Transverse colon (tissue), 4 donors: Measurements from ENCODE around the gene CLK4. TPM values are rescaled to one million over a fixed set of nuclear protein-coding genes. Genes with fewer than 3 reads are reported as not detected.

Source experiments
- DNase-seq: peaks from one replicate; pipeline ENCODE4 v3.0.0-alpha.2; 2019
- H3K27ac ChIP-seq, 4 donors: fragments of 200-600 bp; sonication (generic); 2 replicates each; pipeline ENCODE4 v1.5.1; 2016 to 2018; ENCODE audit warnings: inconsistent platforms in 4 of 4
- H3K27me3 ChIP-seq: fragments of 200-600 bp; sonication (generic); 2 replicates; pipeline ENCODE4 v1.5.1; 2017; ENCODE audit warnings: inconsistent platforms
- H3K36me3 ChIP-seq, 4 donors: fragments of 200-600 bp; sonication (generic); 2 replicates each; pipeline ENCODE4 v1.5.1; 2017 to 2019; ENCODE audit warnings: inconsistent platforms in 4 of 4
- H3K4me1 ChIP-seq, 4 donors: fragments of 200-600 bp; sonication (generic); 2 replicates each; pipeline ENCODE4 v1.5.1; 2017 to 2020; ENCODE audit warnings: inconsistent platforms in 4 of 4
- H3K4me3 ChIP-seq, 4 donors: fragments of 200-600 bp; sonication (generic); 1 replicate in 1 of 4; 2 replicates in 3 of 4; pipeline versions ENCODE4 v1.5.1 to v1.6.1; 2017 to 2019; ENCODE audit warnings: inconsistent platforms in 4 of 4
- H3K9me3 ChIP-seq, 2 donors: fragments of 200-600 bp; sonication (generic); 2 replicates each; pipeline ENCODE4 v1.5.1; 2017 to 2019; ENCODE audit warnings: inconsistent platforms in 2 of 2
- EP300 ChIP-seq: sonication (generic); formaldehyde crosslinking; IDR thresholded peaks from one replicate; pipeline ENCODE4 v1.6.1; 2017; ENCODE audit warnings: antibody characterized with exemption, low read depth
- POLR2A ChIP-seq: fragments of 450-650 bp; IDR thresholded peaks from one replicate; pipeline ENCODE4 v1.6.1; 2016; ENCODE audit warnings: antibody characterized with exemption, mild to moderate bottlenecking, moderate library complexity
- POLR2AphosphoS5 ChIP-seq, 3 donors: sonication (generic); formaldehyde crosslinking; IDR thresholded peaks; one replicate each; pipeline ENCODE4 v1.6.1; 2016; ENCODE audit warnings: antibody characterized with exemption in 3 of 3
- WGBS, 2 donors: methylation state at CpG; one replicate each; pipeline ENCODE4 v1.1.5; 2018; ENCODE audit warnings: low coverage in 1 of 2; 5-methylcytosine and 5-hydroxymethylcytosine counted together
- in situ Hi-C, 4 donors: fragments of 200-750 bp; cut with MboI; loops; one replicate each; pipeline versions ENCODE4 v1.15.0 to v1.15.1; 2017; ENCODE audit warnings: low sequenced_read_pairs in 3 of 4, low pct_ligation_motif_present in 1 of 4, low pct_unique_long_range_greater_than_20kb in 1 of 4
- intact Hi-C: fragments of 100-400 bp; cut with DNase I; formaldehyde crosslinking; loops from one replicate; pipeline ENCODE4 v1.15.1; 2023; ENCODE audit warnings: low total_unique reads
- total RNA-seq, 4 donors: library from RNA; depleted of rRNA; stranded (reverse); fragments of >200 nt; gene quantifications; one replicate each; pipeline ENCODE4 v1.1.0, GENCODE V29; 2016
- TF ChIP-seq, protein P1 (sequence below), 5 experiments: fragments of 200-600 bp in 3 of 5; fragments of 450-650 bp in 2 of 5; sonication (generic) in 3 of 5; IDR thresholded peaks; 1 replicate in 2 of 5; 2 replicates in 3 of 5; pipeline ENCODE4 v1.5.1; 2016 to 2017; ENCODE audit warnings: antibody characterized with exemption in 5 of 5, inconsistent platforms in 3 of 5, mild to moderate bottlenecking in 2 of 5, moderate library complexity in 1 of 5

The CLK4 gene
- 10 to 100 TPM; 36.0 to 72.6 (median 52.4) TPM for total RNA-seq

DNA sequence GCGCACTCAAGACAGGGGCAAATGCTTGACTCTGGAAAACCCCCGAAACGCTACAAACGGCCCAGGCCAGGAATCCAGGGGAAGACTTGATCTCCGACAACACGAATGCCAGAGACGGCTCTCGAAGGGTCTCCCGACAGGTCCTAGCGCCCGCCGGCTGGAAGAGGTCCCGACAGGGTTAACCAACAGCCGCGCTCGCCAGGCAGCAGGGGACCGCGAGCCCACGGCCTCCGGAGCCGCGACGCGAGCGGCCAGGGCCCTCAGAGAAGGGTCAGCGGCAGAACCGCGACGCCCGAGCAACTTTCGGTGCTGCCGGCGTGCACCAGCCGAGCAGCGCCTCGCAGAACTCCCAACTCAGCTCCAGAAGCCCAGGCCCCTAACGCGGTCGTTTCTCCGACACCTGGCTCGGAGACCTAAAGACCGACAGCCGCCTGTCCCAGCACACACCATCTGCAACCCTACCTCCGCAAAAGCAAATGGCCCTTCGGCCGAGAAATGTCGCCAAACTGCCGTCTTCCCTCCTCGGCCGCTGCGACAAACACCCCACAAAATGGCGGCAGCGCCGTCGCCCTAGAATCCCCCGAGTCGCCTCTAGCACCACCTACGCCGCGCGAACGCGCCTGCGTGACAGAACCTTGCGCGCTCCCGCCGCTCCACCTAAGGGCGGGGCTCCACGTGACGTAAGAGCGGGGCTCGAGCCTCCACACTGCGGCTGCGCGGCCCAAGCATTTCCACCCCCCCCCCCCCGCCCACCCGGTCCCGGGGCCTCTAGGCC, at the start of gene CLK4:
Gene CLK4, minus strand, starts transcription at position 567 of the 775 bp plus-strand sequence. CDS start 3,634 bp downstream, outside the sequence.
- Histone ChIP-seq H3K9me3 (no peaks in the 10 kb centered on the region), H3K27ac (peak within 1 kb of the TSS; percentile 94 to 99 (median 97)), H3K4me3 (peak within 1 kb of the TSS; percentile 56 to 97 (median 79)), H3K4me1 (peaks cover 7 to 31% (median 22%) of the 10 kb centered on the region in 4 donors), H3K27me3 (no peaks in the 10 kb centered on the region), H3K36me3 (peaks cover 0 to 9% (median 4%) of the 10 kb centered on the region in 4 donors)
- in situ Hi-C loops (no loop called here), intact Hi-C loops (no loop called here)
- WGBS, 2 donors, result 0% methylated on average over 53 of the region's 79 CpGs; no CpG with 5 or more reads in 1 of the 2 donors
- DNase-seq, result peak; percentile 97
- TF ChIP-seq, protein P1, sequence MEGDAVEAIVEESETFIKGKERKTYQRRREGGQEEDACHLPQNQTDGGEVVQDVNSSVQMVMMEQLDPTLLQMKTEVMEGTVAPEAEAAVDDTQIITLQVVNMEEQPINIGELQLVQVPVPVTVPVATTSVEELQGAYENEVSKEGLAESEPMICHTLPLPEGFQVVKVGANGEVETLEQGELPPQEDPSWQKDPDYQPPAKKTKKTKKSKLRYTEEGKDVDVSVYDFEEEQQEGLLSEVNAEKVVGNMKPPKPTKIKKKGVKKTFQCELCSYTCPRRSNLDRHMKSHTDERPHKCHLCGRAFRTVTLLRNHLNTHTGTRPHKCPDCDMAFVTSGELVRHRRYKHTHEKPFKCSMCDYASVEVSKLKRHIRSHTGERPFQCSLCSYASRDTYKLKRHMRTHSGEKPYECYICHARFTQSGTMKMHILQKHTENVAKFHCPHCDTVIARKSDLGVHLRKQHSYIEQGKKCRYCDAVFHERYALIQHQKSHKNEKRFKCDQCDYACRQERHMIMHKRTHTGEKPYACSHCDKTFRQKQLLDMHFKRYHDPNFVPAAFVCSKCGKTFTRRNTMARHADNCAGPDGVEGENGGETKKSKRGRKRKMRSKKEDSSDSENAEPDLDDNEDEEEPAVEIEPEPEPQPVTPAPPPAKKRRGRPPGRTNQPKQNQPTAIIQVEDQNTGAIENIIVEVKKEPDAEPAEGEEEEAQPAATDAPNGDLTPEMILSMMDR (IDR thresholded peaks at IDR 0.05), result no peak
- peak; percentile 79 for TF ChIP-seq POLR2A
- peak; percentile 78 to 84 (median 83) for TF ChIP-seq POLR2AphosphoS5 (IDR thresholded peaks at IDR 0.05)
- no peak for TF ChIP-seq EP300

DNA sequence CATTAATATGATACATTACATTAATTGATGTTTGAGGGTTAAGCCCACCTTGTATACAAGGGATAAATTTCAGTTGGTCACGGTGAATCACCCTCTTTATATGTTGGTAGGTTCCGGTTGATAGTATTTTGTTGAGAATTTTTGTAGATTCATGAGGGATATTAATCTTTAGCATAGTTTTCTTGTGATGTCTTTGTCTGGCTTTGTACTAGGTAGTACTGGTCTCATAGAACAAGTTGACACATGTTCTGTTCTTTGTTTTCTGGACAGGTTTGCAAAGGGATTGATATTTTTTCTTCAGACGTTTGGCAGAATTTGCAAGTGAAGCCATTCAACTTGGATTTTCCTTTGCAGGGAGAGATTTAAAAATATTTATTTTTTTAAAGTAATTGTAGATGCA, 49.1 kb upstream of the CLK4 start:
- Histone ChIP-seq H3K36me3 (no peaks in the 10 kb centered on the region), H3K9me3 (no peaks in the 10 kb centered on the region), H3K4me1 (no peaks in the 10 kb centered on the region), H3K27ac (no peak overlapping the region), H3K27me3 (no peaks in the 10 kb centered on the region), H3K4me3 (no peak overlapping the region)
- intact Hi-C loops, result no loop called here
- TF ChIP-seq EP300 (no peak), POLR2AphosphoS5 (IDR thresholded peaks at IDR 0.05) (no peak)
- DNase-seq, result no peak
- in situ Hi-C loops, result no loop called here
- 78 to 86% methylated on average over 3 of the region's 3 CpGs for WGBS, 2 donors

DNA sequence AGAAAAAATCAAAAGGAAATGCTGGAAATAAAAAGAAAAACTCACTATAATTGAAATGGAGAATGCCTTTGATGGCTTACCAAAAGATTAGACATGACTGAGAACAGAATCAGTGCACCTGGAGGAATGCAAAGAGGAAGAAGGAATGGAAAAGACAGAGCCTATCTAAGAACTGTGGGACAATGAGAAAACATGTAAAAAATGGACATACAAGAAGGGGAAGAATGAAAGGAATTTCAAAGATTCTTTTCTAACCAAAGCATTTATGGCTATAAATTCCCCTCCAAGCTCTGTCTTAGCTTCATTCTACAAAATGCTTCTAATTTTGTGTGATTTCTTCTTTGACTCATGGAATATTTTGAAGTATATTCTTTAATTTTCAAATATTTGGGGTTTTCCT, 47.5 kb upstream of the CLK4 start:
- Histone ChIP-seq H3K27ac (no peak overlapping the region), H3K36me3 (no peaks in the 10 kb centered on the region), H3K4me3 (no peak overlapping the region), H3K27me3 (no peaks in the 10 kb centered on the region), H3K9me3 (no peaks in the 10 kb centered on the region), H3K4me1 (no peaks in the 10 kb centered on the region)
- intact Hi-C loops (no loop called here), in situ Hi-C loops (no loop called here)
- TF ChIP-seq, protein P1 (IDR thresholded peaks at IDR 0.05), result no peak
- TF ChIP-seq EP300, result no peak
- TF ChIP-seq POLR2AphosphoS5 (IDR thresholded peaks at IDR 0.05), result no peak
- TF ChIP-seq POLR2A, result no peak
- no peak for DNase-seq

DNA sequence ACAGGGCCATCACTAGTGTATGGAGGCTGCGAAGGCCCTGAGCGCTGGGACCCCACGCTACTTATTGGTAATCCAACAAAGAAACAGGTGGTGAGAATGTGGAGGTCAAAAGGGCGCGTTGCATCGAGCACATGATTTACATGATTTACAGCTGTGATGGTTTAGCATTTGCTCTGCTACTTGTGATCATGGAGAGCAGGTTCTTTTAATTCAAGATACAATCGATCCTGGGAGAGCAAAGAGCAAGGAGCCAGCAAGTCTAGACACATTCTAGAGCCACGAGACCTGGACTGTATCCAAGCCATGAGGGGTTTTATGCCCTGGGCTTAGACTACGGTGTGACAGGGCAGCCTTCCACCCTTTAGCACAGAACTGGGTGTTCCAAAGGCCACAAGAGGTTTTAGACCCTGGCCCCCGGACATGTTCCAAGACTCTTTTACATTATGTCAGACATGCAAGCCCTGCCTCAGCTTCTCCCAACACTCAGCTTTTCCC, 47.0 kb upstream of the CLK4 start:
- Histone ChIP-seq H3K36me3 (no peaks in the 10 kb centered on the region), H3K27me3 (no peaks in the 10 kb centered on the region), H3K9me3 (no peaks in the 10 kb centered on the region), H3K4me3 (no peak overlapping the region), H3K4me1 (no peaks in the 10 kb centered on the region), H3K27ac (no peak overlapping the region)
- TF ChIP-seq POLR2AphosphoS5 (IDR thresholded peaks at IDR 0.05) (no peak), POLR2A (no peak), EP300 (no peak)
- TF ChIP-seq, protein P1 (IDR thresholded peaks at IDR 0.05), result no peak
- intact Hi-C loops, result no loop called here
- in situ Hi-C loops, result no loop called here
- DNase-seq, result no peak
- 33 to 66% methylated on average over 1 to 10 of the region's 10 CpGs for WGBS, 2 donors
